ENCODE data around the gene SPAG9.

Gene SPAG9

GRCh38 chr17:51149163-51149562, 28.5 kb upstream of the SPAG9 start (continued):
- TF ChIP-seq ZNF223 (tag by site-specific recombination; IDR thresholded peaks at IDR 0.05) (no peak), ZNF23 (tag by site-specific recombination; IDR thresholded peaks at IDR 0.05; ENCODE audit: borderline replicate concordance) (no peak), ZNF660 (tag by site-specific recombination; IDR thresholded peaks at IDR 0.05) (no peak), ZBTB26 (tag by site-specific recombination; optimal IDR thresholded peaks at IDR 0.05) (no peak), SETDB1 (IDR thresholded peaks at IDR 0.05; ENCODE audit: insufficient read length, low read length) (no peak), EGR2 (tag by site-specific recombination; IDR thresholded peaks at IDR 0.05; ENCODE audit: low read depth) (no peak), ZNF280C (tag by site-specific recombination; IDR thresholded peaks at IDR 0.05) (no peak)

GRCh38 chr17:51147650-51148049, 27.0 kb upstream of the SPAG9 start:
- ChIA-PET CTCF (interaction anchor here (0.6 kb wide), 5 partner anchors 61 to 618 kb away, joined by 3 to 4 read pairs (median 3); no protein-coding TSS in a partner anchor), POLR2A (interaction anchor here (1.3 kb wide), 1 partner anchor 27 kb away, joined by 4 read pairs; the partner anchor contains the start of gene SPAG9)
- Histone ChIP-seq H3K36me3 (ENCODE audit: control insufficient read depth in 2 of 2, insufficient read depth in 1 of 2, low read length in 2 of 2) (no peaks in the 10 kb centered on the region), H3K4me1 (ENCODE audit: control insufficient read depth, insufficient read depth, low read length) (peaks cover 6% of the 10 kb centered on the region), H3K9me3 (ENCODE audit: control insufficient read depth, insufficient read depth, low read depth, low read length) (no peaks in the 10 kb centered on the region), H3K27ac (ENCODE audit: extremely low read depth, low read depth, low read length) (no peak overlapping the region), H3K4me3 (ENCODE audit: low read depth, low read length) (no peak overlapping the region)
- peak; percentile 73 for TF ChIP-seq ZNF600 (tag by site-specific recombination; IDR thresholded peaks at IDR 0.05)
- TF ChIP-seq ZIC2 (tag by site-specific recombination; IDR thresholded peaks at IDR 0.05), result no peak
- no peak for TF ChIP-seq ZNF350 (tag by site-specific recombination; IDR thresholded peaks at IDR 0.05)
- TF ChIP-seq ZNF23 (tag by site-specific recombination; IDR thresholded peaks at IDR 0.05; ENCODE audit: borderline replicate concordance), result no peak

- ChIA-PET POLR2A (interaction anchor here (1.5 kb wide), 1 partner anchor 24 kb away, joined by 3 read pairs; the partner anchor contains the start of gene SPAG9), CTCF (interaction anchor here (1.6 kb wide), 1 partner anchor 9 kb away, joined by 5 read pairs; the partner anchor contains the start of gene NME1)
- Histone ChIP-seq H3K36me3 (ENCODE audit: control insufficient read depth in 2 of 2, insufficient read depth in 1 of 2, low read length in 2 of 2) (no peaks in the 10 kb centered on the region), H3K27ac (ENCODE audit: extremely low read depth, low read depth, low read length) (peak overlapping the region; percentile 44; the same call in 1 of the 2 replicates), H3K4me3 (ENCODE audit: low read depth, low read length) (no peak overlapping the region), H3K4me1 (ENCODE audit: control insufficient read depth, insufficient read depth, low read length) (peaks cover 2% of the 10 kb centered on the region; the same call in 1 of the 2 replicates), H3K9me3 (ENCODE audit: control insufficient read depth, insufficient read depth, low read depth, low read length) (no peaks in the 10 kb centered on the region)
- TF ChIP-seq ZNF629 (tag by site-specific recombination; IDR thresholded peaks at IDR 0.05) (0 out of 2 replicates have a peak, but pooled peaks have one; percentile 22), PRDM6 (tag by site-specific recombination; IDR thresholded peaks at IDR 0.05) (peak; percentile 43; the same call in 1 of the 2 replicates), ZBTB49 (tag by site-specific recombination; IDR thresholded peaks at IDR 0.05; ENCODE audit: low read depth) (no peak), ZNF398 (tag by site-specific recombination; IDR thresholded peaks at IDR 0.05) (no peak), ZNF16 (tag by site-specific recombination; IDR thresholded peaks at IDR 0.05; ENCODE audit: low read depth) (no peak), ZNF549 (tag by site-specific recombination; IDR thresholded peaks at IDR 0.05) (no peak), ZNF335 (tag by site-specific recombination; conservative IDR thresholded peaks at IDR 0.05) (no peak), ZNF280D (tag by site-specific recombination; IDR thresholded peaks at IDR 0.05) (no peak)
Observed at GRCh38 chr17:51144266-51145022, 23.8 kb upstream of the SPAG9 start.
